Measurements from ENCODE around the gene COL7A1. TPM values are rescaled to one million over a fixed set of nuclear protein-coding genes. Genes with fewer than 3 reads are reported as not detected.

Gene COL7A1
- total RNA-seq, 1 experiment from 2014 or later = 8.1 TPM

DNA sequence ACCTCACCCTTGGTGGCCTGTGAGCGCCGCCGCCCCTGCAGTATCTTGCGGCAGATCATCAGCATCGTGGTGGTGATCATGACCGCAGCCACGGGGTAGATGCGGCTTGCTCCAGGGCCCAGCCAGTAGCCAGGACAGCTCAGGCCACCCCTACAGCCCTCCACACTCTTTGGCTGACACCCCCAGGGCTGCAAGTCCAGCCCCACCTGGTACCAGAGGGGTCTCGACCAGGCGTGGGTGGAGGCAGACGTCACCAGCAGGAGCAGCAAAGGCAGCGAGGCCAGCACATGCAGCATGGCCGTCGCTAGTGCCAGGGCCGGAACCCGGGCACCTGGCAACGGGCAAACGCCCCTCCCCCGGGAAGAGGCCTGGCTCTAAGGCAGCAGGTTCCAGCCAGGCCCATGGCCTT is 26.3 kb upstream of the COL7A1 start, which contains the start of gene TMEM89:
TMEM89 (minus strand) TSS at position 309 of the 409 bp plus-strand sequence; CDS start at position 296, 13 bp downstream.
- POLR2A ChIA-PET = interaction anchor here (1.0 kb wide), 1 partner anchor 14 kb away, joined by 3 read pairs; the partner anchor contains the start of gene SLC26A6
- no peak for TF ChIP-seq TP53 (CRISPR knock-in tag; IDR thresholded peaks at IDR 0.05)
- TF ChIP-seq, protein P1, sequence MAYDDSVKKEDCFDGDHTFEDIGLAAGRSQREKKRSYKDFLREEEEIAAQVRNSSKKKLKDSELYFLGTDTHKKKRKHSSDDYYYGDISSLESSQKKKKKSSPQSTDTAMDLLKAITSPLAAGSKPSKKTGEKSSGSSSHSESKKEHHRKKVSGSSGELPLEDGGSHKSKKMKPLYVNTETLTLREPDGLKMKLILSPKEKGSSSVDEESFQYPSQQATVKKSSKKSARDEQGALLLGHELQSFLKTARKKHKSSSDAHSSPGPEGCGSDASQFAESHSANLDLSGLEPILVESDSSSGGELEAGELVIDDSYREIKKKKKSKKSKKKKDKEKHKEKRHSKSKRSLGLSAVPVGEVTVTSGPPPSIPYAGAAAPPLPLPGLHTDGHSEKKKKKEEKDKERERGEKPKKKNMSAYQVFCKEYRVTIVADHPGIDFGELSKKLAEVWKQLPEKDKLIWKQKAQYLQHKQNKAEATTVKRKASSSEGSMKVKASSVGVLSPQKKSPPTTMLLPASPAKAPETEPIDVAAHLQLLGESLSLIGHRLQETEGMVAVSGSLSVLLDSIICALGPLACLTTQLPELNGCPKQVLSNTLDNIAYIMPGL (CRISPR knock-in tag; IDR thresholded peaks at IDR 0.05) = no peak
- CTCF ChIA-PET = no interaction called here
- Mint-ChIP-seq H3K4me3 (no peak within 1 kb of the TSS), H3K36me3 (peaks cover 29% of the 10 kb centered on the region), H3K9me3 (peaks cover 17% of the 10 kb centered on the region), H3K27me3 (ENCODE audit: low read depth) (peaks cover 7% of the 10 kb centered on the region), H3K4me1 (peaks cover 7% of the 10 kb centered on the region), H3K27ac (no peak within 1 kb of the TSS; the same call in 1 of the 2 replicates)
- DNase-seq (ENCODE audit: low spot score) = no peak
- ATAC-seq = no peak

DNA sequence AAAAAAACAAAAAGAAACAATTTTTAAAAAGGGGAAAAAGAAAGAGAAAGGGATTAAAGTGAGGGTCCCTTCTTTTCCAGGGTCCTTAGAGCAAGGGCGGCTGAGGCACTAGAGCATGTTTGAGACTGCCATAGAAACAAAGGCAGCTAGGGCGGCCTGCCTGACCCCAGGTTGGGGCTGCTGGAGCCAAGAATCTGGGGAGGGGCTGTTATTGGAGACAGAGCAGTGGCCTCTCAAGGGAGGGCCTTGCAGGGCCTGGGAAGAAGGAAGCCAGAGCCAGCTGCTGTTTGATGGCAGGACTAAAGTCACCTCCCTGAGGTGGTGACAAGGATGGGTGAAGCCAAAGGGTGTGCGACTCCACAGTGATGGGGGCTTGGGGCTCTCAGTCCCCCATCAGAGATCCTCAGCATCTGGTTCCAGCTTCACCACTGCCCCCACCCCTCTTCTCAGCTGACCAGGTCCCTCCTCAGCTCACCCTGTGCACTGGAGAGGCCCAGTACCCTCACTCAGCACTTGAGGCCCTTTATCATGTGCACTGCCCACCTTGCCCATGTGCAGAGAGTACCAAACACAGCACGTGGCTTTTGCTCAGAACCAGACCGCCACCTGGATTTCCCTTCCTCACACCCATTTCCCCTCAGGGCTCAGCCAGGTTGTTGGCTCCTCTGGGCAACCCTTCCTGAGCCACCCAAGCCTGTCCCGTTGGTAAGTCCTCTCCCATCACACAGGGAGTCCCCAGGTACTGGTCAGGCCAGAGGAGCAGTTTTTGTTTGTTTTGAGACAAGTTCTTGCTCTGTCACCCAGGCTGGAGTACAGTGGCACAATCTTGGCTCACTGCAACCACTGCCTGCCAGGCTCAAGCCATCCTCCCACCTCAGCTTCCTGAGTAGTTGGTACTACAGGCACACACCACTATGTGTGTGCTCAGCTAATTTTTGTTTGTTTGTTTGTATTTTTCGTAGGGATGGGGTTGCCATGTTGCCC is 24.7 kb upstream of the COL7A1 start:
- ATAC-seq (no peak), DNase-seq (ENCODE audit: low spot score) (no peak)
- peaks cover 26% of the 10 kb centered on the region for H3K36me3 Mint-ChIP-seq
- peaks cover 7% of the 10 kb centered on the region for H3K27me3 Mint-ChIP-seq (ENCODE audit: low read depth)
- peaks cover 17% of the 10 kb centered on the region for H3K9me3 Mint-ChIP-seq
- H3K4me1 Mint-ChIP-seq = peaks cover 7% of the 10 kb centered on the region
- no peak overlapping the region for H3K4me3 Mint-ChIP-seq
- ChIA-PET POLR2A (no interaction called here), CTCF (interaction anchor here (0.8 to 1.0 kb wide), 2 partner anchors 16 to 37 kb away, joined by 3 to 4 read pairs; no protein-coding TSS in a partner anchor)
- TF ChIP-seq FOXK1 (CRISPR knock-in tag; IDR thresholded peaks at IDR 0.05) = no peak
- TF ChIP-seq, protein P2, sequence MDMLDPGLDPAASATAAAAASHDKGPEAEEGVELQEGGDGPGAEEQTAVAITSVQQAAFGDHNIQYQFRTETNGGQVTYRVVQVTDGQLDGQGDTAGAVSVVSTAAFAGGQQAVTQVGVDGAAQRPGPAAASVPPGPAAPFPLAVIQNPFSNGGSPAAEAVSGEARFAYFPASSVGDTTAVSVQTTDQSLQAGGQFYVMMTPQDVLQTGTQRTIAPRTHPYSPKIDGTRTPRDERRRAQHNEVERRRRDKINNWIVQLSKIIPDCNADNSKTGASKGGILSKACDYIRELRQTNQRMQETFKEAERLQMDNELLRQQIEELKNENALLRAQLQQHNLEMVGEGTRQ (CRISPR knock-in tag; IDR thresholded peaks at IDR 0.05) = no peak
- TF ChIP-seq, protein P3, sequence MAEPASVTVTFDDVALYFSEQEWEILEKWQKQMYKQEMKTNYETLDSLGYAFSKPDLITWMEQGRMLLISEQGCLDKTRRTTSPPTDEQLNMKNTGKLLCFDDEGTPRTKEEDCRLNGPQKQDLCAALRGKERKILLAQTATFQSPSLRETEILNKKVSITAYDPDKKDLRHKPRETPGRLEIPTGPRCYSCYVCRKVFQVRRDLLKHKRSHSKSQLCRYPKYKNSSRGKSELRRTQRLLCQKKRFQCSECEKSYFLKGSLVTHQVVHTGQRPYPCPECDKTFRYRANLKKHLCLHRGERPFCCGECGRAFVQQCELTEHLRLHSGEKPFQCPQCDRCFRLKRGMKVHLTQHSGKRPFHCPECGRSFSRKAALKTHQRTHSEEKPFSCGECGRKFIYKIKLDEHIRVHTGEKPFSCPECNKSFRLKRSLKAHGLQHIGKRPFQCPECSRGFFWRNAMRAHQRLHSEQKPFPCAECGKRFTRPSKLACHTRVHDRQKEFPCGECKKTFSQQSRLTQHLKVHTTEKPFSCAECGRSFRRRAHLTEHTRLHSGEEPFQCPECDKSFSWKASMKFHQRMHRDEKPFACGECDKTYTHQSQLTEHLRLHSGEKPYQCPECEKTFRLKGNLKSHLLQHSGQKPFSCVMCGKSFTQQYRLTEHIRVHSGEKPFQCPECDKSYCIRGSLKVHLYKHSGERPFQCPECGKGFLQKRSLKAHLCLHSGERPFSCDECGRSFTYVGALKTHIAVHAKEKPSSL (CRISPR knock-in tag; conservative IDR thresholded peaks at IDR 0.05) = no peak
- peak overlapping the region; percentile 83; the same call in 1 of the 2 replicates for H3K27ac Mint-ChIP-seq

DNA sequence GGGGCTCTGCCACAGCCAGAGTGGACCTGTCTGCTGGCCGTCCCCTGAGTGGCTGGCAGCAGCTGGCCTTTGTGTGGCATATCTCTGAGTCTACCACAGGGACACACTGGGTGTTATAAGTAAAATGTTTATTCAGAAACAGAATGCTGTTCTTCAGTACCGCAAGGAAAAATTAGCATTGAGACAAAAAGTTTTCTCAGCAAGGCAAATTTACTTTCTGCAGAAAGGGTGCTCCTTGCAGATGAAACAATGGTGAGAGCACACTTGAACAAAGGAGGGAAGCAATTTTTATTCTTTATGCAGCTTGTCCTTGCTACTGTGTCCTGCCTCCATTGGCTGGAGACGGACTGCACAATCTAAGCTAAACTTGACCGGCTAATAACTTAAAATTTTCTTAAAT is 22.4 kb upstream of the COL7A1 start:
- Mint-ChIP-seq H3K27ac (no peak overlapping the region), H3K36me3 (peaks cover 25% of the 10 kb centered on the region), H3K9me3 (peaks cover 17% of the 10 kb centered on the region), H3K4me3 (no peak overlapping the region), H3K27me3 (ENCODE audit: low read depth) (peaks cover 7% of the 10 kb centered on the region), H3K4me1 (no peaks in the 10 kb centered on the region)
- TF ChIP-seq GTF2I (CRISPR knock-in tag; conservative IDR thresholded peaks at IDR 0.05) (no peak), EMX1 (CRISPR knock-in tag; IDR thresholded peaks at IDR 0.05) (no peak), ESRRA (CRISPR knock-in tag; IDR thresholded peaks at IDR 0.05; ENCODE audit: borderline replicate concordance) (no peak), ATF1 (CRISPR knock-in tag; IDR thresholded peaks at IDR 0.05) (no peak), KAT7 (CRISPR knock-in tag; IDR thresholded peaks at IDR 0.05; ENCODE audit: borderline replicate concordance) (no peak), RORB (CRISPR knock-in tag; IDR thresholded peaks at IDR 0.05) (no peak)
- TF ChIP-seq, protein P4, sequence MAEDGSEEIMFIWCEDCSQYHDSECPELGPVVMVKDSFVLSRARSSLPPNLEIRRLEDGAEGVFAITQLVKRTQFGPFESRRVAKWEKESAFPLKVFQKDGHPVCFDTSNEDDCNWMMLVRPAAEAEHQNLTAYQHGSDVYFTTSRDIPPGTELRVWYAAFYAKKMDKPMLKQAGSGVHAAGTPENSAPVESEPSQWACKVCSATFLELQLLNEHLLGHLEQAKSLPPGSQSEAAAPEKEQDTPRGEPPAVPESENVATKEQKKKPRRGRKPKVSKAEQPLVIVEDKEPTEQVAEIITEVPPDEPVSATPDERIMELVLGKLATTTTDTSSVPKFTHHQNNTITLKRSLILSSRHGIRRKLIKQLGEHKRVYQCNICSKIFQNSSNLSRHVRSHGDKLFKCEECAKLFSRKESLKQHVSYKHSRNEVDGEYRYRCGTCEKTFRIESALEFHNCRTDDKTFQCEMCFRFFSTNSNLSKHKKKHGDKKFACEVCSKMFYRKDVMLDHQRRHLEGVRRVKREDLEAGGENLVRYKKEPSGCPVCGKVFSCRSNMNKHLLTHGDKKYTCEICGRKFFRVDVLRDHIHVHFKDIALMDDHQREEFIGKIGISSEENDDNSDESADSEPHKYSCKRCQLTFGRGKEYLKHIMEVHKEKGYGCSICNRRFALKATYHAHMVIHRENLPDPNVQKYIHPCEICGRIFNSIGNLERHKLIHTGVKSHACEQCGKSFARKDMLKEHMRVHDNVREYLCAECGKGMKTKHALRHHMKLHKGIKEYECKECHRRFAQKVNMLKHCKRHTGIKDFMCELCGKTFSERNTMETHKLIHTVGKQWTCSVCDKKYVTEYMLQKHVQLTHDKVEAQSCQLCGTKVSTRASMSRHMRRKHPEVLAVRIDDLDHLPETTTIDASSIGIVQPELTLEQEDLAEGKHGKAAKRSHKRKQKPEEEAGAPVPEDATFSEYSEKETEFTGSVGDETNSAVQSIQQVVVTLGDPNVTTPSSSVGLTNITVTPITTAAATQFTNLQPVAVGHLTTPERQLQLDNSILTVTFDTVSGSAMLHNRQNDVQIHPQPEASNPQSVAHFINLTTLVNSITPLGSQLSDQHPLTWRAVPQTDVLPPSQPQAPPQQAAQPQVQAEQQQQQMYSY (CRISPR knock-in tag; IDR thresholded peaks at IDR 0.05) = no peak
- TF ChIP-seq, protein P5, sequence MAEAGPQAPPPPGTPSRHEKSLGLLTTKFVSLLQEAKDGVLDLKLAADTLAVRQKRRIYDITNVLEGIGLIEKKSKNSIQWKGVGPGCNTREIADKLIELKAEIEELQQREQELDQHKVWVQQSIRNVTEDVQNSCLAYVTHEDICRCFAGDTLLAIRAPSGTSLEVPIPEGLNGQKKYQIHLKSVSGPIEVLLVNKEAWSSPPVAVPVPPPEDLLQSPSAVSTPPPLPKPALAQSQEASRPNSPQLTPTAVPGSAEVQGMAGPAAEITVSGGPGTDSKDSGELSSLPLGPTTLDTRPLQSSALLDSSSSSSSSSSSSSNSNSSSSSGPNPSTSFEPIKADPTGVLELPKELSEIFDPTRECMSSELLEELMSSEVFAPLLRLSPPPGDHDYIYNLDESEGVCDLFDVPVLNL (CRISPR knock-in tag; IDR thresholded peaks at IDR 0.05; ENCODE audit: borderline replicate concordance, low read depth) = no peak
- TF ChIP-seq, protein P6, sequence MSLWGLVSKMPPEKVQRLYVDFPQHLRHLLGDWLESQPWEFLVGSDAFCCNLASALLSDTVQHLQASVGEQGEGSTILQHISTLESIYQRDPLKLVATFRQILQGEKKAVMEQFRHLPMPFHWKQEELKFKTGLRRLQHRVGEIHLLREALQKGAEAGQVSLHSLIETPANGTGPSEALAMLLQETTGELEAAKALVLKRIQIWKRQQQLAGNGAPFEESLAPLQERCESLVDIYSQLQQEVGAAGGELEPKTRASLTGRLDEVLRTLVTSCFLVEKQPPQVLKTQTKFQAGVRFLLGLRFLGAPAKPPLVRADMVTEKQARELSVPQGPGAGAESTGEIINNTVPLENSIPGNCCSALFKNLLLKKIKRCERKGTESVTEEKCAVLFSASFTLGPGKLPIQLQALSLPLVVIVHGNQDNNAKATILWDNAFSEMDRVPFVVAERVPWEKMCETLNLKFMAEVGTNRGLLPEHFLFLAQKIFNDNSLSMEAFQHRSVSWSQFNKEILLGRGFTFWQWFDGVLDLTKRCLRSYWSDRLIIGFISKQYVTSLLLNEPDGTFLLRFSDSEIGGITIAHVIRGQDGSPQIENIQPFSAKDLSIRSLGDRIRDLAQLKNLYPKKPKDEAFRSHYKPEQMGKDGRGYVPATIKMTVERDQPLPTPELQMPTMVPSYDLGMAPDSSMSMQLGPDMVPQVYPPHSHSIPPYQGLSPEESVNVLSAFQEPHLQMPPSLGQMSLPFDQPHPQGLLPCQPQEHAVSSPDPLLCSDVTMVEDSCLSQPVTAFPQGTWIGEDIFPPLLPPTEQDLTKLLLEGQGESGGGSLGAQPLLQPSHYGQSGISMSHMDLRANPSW (CRISPR knock-in tag; conservative IDR thresholded peaks at IDR 0.05; ENCODE audit: low read depth) = no peak
- DNase-seq (ENCODE audit: low spot score) = no peak
- ChIA-PET CTCF (no interaction called here), POLR2A (no interaction called here)
- no peak for ATAC-seq
